Measurements from ENCODE around the gene GAPDH.
A peak's percentile ranks its signal among the peaks of the same experiment; 100 is the strongest.
"Not testable (repeated sequence)": the region's sequence is repeated elsewhere in the genome, so short reads cannot be mapped to it uniquely, and the experiment has no call there.

The GAPDH gene

GRCh38 chr12:6547987-6548386 is 13.7 kb downstream of the GAPDH start:
- DNase-seq, result peak; percentile 92

DNA sequence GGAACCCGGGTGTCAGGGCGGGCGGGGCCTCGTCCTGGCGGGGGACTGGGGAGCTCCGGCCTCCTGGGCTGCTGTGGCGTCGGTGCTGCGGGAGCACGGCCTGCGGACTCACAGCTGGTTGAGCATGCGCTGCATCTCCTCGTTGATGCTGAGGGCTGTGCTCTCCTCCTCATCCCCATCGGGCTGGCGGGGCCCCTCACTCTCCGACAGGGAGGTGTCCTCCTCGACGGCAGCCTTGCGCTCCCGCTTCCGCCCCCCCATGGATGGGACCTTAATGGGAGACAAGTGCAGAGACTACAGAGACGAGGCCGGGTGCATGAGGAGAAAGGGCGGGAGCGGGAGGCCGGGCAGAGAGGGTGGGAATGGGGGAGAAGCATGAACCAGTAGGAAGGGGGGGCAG is 14.2 kb downstream of the GAPDH start:
- no peak for DNase-seq

DNA sequence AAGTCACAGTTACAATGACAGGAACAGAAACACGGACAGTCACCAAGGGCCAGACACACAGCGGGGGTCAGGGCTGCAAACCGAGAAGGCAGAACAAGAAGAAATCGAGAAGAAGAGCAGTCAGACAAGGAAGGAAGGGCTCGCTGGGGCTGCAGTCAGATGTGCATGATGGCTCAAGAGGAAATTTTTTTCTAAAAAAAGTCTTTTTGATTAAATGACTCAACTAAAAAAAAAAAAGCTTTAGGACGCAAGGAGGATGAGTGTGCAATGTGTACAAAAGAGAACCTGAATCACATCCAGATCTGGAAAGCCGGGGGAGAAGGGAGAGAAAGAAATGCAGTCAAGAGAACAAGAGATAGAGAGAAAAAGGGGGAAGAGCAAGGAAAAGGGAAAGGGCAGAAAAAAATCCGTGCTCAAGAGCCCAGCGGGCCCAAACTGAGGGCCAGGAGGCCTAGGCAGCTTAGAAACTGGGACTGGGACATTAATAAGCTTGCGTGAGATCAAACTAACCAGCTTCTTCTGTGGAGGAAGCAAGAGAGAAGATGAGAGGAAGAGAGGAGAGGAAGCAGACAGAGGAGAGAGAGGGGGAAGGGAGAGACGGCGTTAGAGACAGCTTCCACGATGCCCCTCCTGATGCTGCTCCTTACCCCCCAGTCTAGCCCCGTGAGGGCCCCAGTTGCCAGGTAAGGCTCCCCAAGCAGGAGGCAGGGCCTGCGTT is 14.8 kb downstream of the GAPDH start:
- peak; percentile 88 for DNase-seq

- no peak for DNase-seq
Measured at GRCh38 chr12:6549684-6550151, 15.4 kb downstream of the GAPDH start.

- no peak for DNase-seq
Measured at GRCh38 chr12:6550294-6551062, 16.2 kb downstream of the GAPDH start.

GRCh38 chr12:6551063-6551461 is 16.7 kb downstream of the GAPDH start:
- DNase-seq, result no peak

- DNase-seq, result peak; percentile 81
Measured at GRCh38 chr12:6551496-6552139, 17.3 kb downstream of the GAPDH start.

DNA sequence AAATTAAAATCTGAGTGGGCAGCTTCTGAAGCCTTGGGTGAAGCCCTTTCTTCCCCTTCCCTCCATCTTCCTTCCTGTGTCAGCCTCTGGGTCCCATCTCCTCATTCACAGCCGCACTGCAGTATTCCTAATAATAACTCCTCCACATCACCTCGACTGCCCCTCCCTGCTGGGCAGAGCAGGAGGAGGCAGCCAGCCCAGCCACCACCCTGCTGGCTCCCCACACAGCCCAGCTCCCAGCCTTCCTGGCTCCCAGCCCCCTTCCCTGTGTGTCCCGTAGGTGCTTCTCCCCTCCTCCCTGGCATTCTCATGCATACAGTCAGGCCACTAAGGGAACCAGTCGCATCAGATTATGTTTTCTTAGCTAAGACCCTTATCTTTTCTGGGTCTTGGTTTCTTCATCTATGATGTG is 17.8 kb downstream of the GAPDH start:
- peak; percentile 46 for DNase-seq

- peak; percentile 86 for DNase-seq
Measured at GRCh38 chr12:6553051-6553868, 18.9 kb downstream of the GAPDH start.

DNA sequence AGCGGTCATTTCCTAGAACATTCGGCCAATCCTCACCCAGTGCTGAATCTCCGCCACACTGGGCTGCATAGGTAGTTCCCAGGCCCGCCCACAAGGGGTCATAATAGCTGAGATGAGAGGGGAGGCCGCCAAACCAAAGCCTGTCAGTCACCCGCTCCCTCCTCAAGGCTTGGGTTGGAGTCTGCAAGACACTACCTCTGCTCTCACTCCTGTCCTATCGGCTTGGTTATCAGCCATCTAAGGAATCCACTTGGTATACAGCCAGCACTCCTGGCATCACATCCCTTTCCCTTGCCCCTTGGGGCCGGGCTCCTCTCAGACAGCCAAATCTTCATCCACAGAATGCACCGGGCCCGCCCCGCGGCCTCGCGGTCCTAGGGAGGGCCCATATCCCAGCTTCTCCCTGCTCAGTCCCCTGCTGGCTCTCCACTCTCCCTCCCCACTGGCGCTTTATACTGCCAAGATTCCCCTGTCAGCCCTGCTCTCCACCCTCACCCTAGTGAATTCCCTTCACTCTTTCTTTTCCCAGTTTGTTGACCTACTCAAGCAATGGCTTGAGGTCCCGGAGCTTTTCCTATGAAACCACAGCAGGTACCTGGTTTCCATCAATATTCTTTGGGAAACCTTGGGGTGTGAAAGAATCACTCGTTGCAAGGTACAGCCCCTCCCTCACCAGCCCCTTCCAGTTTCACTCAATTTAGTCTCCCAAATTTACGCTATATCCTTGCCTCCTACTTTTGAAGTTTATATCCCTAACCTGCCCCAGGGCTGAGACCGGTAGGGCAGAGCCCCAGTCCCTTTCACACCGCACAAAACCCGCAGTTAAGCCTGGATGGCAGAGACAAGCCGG is 20.1 kb downstream of the GAPDH start:
- peak; percentile 80 for DNase-seq

DNA sequence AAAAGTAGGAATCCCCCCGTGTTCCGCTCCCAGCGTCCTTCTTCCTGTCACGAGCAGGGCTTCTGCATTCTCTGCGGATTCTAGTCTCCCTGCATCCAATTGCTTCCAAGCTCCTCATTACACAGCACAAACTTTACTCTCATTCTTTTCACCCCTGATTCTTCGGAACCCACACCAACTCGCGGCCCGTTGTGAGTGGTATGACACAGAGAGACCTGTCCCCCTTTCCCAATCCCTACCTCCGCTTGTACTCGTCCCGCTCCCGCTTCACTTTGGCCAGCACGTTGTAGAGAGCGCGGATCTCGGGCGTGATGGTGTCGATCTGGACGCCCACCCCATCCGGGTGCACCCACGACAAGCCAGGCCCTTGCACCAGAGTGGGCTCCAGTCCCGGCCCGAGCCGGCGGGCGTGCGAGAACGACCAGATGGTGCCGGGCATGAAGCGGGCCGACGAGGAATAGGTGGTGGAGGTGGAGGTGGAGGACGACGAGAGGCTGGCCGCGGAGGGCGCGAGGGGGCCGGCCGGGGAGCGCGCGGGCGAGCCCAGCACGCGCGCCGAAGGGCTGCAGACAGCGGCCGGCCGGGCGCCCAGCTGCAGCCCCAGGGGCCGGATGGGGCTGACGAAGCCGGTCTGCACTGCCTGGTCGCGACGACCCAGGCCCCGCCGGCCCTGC is 20.8 kb downstream of the GAPDH start:
- DNase-seq, result no peak

- DNase-seq, result not testable (repeated sequence)
Measured at GRCh38 chr12:6556496-6556817, 22.1 kb downstream of the GAPDH start.

DNA sequence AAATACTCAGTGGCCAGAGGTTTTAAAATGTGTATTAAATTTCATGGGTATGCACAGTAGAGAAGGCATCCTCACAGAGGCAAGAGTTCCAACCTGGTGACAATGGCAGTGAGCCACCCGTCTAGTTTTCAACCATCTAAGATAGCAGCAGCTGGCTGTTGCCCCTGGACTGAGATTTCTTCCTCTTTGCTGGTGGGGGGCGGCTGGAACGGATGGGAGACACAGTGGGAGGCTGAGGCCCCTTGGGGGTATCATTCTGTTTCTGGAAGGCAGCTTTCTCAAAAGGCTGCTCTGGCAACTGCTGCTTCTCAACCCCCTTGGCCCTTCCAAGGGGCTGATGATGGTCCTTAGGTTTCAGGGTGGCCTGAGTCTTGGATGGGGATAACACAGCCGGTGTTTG is 22.5 kb downstream of the GAPDH start:
- DNase-seq, result no peak

DNA sequence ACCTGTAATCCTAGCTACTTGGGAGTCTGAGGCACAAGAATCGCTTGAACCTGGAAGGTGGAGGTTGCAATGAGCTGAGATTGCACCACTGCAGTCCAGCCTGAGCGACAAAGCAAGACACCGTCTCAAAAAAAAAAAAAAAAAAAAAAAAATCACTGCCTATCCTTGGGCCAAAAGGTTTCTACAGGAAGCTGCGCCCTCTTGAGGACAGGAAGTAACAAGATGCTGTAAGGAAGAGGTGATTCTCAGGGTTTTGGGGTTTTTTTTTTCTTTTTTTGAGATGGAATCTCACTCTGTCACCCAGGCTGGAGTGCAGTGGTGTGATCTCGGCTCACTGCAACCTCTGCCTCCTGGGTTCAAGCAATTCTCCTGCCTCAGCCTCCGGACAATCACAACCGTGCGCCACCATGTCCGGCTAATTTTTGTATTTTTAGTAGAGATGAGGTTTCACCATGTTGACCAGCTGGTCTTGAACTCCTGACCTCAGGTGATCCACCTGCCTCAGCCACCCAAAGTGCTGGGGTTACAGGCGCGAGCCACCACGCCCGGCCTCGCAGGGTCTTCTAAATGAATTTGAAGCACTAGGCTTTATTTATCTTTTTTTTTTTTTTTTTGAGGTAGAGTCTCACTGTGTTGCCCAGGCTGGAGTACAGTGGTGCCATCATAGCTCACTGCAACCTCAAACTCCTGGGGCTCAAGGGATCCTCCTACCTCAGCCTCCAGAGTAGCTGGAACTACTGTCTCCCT is 23.9 kb downstream of the GAPDH start:
- peak; percentile 80 for DNase-seq

GRCh38 chr12:6559500-6559899 is 25.2 kb downstream of the GAPDH start:
- DNase-seq, result no peak

DNA sequence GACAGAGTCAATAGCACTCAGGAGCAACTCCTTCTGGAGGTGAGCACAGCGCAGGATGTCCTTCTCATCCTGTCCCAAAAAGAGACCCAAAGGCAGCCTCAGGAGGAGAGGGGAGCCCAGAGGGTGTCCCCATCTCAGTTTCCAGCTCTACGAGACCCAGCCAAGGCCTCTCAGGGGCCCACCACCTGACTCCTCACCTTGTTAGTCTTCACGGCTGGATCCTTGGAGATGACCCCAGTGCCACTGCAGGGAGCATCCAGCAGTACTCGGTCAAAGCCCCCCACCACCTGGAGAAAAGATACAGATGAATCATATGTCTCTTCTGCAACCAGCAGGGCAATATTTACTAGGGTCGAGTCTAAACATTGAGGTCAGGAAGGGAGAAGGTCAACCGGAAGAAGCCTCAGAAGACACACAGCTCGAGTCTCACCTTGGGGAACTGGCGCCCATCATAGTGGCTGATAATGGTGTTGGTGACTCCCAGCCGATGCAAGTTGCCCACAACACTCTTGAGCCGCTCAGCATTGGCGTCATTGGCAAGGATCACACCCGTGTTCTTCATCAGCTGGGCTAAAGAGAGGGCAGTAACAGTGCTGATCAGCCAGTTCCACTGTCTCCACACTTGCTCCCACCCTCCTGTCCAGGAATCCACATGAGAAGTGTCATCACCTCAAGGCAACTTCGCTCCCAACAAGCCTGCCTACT is 26.3 kb downstream of the GAPDH start:
- DNase-seq, result no peak

DNA sequence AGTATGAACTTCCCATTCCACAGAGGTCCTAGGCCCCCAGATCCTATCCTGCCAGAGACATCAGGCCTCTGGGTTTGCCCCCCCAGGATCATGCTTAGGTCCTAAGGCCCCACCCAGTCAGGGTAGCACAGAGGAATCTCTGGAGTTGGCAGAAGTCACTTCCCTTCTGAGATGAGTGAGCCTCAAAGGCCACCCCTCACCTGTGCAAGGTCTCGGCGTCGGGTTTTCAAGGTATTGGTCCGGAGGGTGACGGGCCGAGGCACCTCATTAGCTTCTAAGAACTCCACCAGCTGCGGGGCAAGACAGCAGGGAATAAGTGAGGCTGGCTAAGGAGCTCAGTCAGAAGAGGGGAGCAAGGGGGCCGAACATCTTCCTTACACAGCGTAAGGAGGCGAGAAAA is 28.6 kb downstream of the GAPDH start:
- DNase-seq, result no peak

GRCh38 chr12:6563448-6564050 is 29.2 kb downstream of the GAPDH start:
- peak; percentile 44 for DNase-seq

- DNase-seq, result no peak
Measured at GRCh38 chr12:6567112-6567670, 32.9 kb downstream of the GAPDH start.
